GM20000 (cell line): Measurements from ENCODE around the gene ANKRD33B.

ENCODE experiments used
- DNase-seq: peaks from one replicate; pipeline ENCODE4 v3.0.0; 2012; ENCODE audit warnings: low spot score
- TF ChIP-seq, protein P1 (sequence below): IDR thresholded peaks from 2 replicates; pipeline ENCODE4 v1.5.1; 2012; ENCODE audit warnings: mild to moderate bottlenecking, control low read depth; ENCODE audit errors: extremely low read depth, missing control alignments

The ANKRD33B gene

DNA sequence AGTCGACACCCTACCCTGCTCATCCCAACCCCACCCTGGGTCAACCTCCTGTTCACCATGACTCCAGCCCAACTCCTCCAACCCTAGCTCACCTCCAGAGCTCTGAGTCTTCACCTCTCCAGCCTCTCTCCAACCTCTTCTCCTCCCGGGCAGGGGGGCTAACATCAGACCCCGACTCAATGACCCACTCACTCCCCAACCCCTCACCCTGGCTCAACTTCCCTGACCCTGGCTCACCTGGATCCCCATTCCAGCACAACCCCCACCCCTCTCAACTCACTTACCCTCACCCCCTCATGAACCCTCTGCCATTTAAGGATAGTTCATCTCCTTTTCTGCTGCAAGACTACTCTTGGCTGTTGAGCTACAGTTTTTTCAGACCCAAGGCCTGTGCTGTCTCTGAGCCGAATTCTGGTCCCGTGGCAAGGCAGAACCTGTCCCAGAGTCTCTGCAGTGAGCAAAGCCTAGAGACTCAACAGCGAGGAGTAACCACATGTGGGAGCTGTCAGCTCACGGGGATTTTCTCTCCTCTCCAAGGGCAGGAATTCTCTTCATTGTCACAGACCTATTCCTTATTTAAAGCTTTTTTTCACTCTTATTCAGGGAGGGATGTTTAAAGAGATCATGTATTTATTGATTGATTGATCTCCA lies 29.8 kb downstream of the ANKRD33B start:
- TF ChIP-seq, protein P1, sequence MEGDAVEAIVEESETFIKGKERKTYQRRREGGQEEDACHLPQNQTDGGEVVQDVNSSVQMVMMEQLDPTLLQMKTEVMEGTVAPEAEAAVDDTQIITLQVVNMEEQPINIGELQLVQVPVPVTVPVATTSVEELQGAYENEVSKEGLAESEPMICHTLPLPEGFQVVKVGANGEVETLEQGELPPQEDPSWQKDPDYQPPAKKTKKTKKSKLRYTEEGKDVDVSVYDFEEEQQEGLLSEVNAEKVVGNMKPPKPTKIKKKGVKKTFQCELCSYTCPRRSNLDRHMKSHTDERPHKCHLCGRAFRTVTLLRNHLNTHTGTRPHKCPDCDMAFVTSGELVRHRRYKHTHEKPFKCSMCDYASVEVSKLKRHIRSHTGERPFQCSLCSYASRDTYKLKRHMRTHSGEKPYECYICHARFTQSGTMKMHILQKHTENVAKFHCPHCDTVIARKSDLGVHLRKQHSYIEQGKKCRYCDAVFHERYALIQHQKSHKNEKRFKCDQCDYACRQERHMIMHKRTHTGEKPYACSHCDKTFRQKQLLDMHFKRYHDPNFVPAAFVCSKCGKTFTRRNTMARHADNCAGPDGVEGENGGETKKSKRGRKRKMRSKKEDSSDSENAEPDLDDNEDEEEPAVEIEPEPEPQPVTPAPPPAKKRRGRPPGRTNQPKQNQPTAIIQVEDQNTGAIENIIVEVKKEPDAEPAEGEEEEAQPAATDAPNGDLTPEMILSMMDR = no peak
- DNase-seq = no peak

DNA sequence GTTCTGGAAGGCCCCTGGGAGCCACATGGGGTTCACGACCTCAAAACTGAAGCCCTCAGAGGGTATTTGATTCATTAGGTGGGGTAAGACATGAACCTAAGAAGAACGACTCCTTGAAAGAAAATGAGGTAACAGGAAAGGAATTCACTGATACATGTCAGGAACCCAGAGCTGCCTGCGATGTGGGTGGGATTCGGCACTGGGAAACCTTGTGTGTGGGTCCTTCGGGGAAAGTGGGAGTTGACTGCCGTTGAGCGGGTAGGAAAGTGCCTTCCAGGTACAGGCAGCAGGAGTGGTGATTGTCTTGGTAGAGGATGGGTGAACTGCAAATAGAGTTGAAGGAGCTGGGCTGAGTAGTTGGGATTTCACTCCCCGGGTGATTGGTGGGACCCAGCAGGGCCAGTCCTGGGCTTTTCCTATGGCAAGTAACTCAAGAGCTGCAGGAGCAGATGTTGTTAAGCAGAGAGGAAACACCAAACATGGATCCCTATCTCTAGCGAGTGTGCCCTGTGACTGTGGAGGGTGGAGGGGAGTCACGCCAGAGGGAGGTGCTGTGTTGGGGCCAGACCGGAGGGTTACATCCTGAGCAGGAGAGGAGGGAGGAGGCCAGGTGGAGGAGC lies 30.8 kb downstream of the ANKRD33B start:
- TF ChIP-seq, protein P1 = no peak
- DNase-seq = no peak

GRCh38 chr5:10595293-10595671 lies 31.4 kb downstream of the ANKRD33B start:
- TF ChIP-seq, protein P1 = no peak
- no peak for DNase-seq

GRCh38 chr5:10595672-10596309 lies 31.9 kb downstream of the ANKRD33B start:
- TF ChIP-seq, protein P1 = no peak
- DNase-seq = no peak

- DNase-seq = no peak
- TF ChIP-seq, protein P1 = no peak
Measured at GRCh38 chr5:10596310-10596703, 32.4 kb downstream of the ANKRD33B start.

DNA sequence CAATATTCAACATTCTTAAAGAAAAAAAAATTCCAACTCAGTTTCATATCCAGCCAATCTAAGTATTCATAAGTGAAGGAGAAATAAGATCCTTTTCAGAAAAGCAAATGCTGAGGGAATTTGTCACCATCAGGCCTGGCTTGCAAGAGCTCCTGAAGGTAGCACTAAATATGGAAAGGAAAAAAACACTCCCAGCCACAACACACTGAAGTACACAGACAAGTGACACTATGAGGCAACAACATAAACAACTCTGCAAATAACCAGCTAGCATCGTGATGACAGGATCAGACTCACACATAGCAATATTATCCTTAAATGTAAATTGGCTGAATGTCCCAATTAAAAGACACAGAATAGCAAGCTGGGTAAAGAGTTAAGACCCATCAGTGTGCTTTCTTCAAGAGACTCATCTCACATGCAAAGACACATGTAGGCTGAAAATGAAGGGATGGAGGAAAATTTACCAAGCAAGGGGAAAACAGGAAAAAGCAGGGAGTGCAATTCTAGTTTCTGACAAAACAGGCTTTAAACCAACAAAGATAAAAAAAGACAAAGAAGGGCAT lies 33.1 kb downstream of the ANKRD33B start:
- DNase-seq = no peak
- TF ChIP-seq, protein P1 = no peak

GRCh38 chr5:10599113-10599512 lies 35.2 kb downstream of the ANKRD33B start:
- TF ChIP-seq, protein P1 = no peak
- no peak for DNase-seq
